Measurements from ENCODE around the gene TRIOBP.

The TRIOBP gene

DNA sequence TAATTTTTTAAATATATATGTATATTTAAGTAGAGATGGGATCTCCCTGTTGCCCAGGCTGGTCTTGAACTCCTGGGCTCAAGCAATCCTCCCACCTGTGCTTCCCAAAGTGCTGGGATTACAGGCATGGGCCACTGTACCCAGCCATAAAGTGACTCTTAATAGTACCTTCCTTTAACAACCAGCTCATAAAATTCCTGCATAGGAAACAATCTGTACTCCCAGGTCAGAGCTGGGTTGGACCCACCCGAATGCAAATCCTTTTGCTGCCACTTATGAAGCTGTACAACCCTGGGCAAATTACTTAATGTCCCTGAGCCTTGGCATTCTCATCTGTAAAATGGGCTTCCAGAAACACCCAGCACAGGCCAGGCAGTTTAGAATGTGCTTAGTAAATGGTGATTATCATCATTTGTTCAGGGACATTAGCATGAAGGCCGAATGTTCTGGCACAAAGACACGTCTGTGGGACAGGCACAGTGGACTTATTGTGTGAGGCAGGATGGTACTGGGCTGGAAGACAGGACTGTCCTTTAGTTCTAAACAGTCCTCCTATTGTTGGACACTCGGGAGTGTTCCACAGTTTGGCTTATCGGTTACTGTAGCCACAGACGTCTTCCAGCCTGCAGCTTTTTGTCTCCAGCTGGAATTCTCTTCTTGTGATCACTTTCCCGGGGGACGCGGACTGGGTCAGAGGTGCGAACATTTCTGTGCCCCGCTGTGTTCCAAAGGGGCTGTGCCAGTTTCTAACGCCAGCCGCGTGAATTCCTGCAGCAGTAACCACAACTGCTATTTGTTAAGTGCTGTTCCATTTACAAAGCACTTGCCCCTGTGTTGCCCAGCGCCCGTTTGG, 32.4 kb upstream of the TRIOBP start:
- no peaks in the 10 kb centered on the region for H3K27me3 ChIP-seq (replicated peaks)
- no peak for DNase-seq
- peaks cover 10% of the 10 kb centered on the region for H3K36me3 ChIP-seq (replicated peaks)
- in situ Hi-C loops (cut with HindIII; ENCODE audit: low pct_ligation_motif_present, low sequenced_read_pairs): no loop called here
- TF ChIP-seq CTCF (IDR thresholded peaks at IDR 0.05; ENCODE audit: low read depth, low read length, missing control alignments): no peak
- H3K27ac ChIP-seq: no peak overlapping the region
- H3K4me3 ChIP-seq (ENCODE audit: low read depth, low read length): no peak overlapping the region

GRCh38 chr22:37665487-37665886, 31.4 kb upstream of the TRIOBP start:
- no peak for DNase-seq
- Histone ChIP-seq H3K27me3 (replicated peaks) (no peaks in the 10 kb centered on the region), H3K27ac (no peak overlapping the region), H3K36me3 (replicated peaks) (peaks cover 10% of the 10 kb centered on the region), H3K4me3 (ENCODE audit: low read depth, low read length) (no peak overlapping the region)
- in situ Hi-C loops (cut with HindIII; ENCODE audit: low pct_ligation_motif_present, low sequenced_read_pairs): no loop called here
- no peak for TF ChIP-seq CTCF (IDR thresholded peaks at IDR 0.05; ENCODE audit: low read depth, low read length, missing control alignments)

DNA sequence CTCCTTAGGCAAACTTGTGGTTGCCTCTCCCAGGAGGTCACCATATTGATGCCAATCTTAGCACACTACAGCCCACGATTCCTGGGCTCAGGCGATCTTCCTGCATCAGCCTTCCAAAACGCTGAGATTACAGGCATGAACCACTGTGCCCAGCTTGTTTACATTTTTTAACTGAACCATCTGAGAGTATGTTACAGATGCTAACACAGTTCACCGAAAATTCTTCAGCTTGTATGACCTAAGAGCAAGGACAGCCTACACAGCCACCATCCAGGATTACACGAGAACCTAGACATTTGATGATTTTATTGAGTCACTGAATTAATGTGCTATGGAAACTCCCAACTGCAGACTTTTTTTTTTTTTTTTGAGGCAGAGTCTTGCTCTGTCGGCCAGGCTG, 27.3 kb upstream of the TRIOBP start:
- TF ChIP-seq CTCF (IDR thresholded peaks at IDR 0.05; ENCODE audit: low read depth, low read length, missing control alignments): no peak
- Histone ChIP-seq H3K36me3 (replicated peaks) (peaks cover 10% of the 10 kb centered on the region), H3K4me3 (ENCODE audit: low read depth, low read length) (no peak overlapping the region), H3K27me3 (replicated peaks) (no peaks in the 10 kb centered on the region), H3K27ac (no peak overlapping the region)
- no peak for DNase-seq
- in situ Hi-C loops (cut with HindIII; ENCODE audit: low pct_ligation_motif_present, low sequenced_read_pairs): no loop called here

GRCh38 chr22:37672206-37672919, 24.5 kb upstream of the TRIOBP start:
- in situ Hi-C loops (cut with HindIII; ENCODE audit: low pct_ligation_motif_present, low sequenced_read_pairs): no loop called here
- no peak for TF ChIP-seq CTCF (IDR thresholded peaks at IDR 0.05; ENCODE audit: low read depth, low read length, missing control alignments)
- no peak for DNase-seq
- Histone ChIP-seq H3K36me3 (replicated peaks) (peaks cover 3% of the 10 kb centered on the region), H3K27ac (no peak overlapping the region), H3K27me3 (replicated peaks) (no peaks in the 10 kb centered on the region), H3K4me3 (ENCODE audit: low read depth, low read length) (no peak overlapping the region)

DNA sequence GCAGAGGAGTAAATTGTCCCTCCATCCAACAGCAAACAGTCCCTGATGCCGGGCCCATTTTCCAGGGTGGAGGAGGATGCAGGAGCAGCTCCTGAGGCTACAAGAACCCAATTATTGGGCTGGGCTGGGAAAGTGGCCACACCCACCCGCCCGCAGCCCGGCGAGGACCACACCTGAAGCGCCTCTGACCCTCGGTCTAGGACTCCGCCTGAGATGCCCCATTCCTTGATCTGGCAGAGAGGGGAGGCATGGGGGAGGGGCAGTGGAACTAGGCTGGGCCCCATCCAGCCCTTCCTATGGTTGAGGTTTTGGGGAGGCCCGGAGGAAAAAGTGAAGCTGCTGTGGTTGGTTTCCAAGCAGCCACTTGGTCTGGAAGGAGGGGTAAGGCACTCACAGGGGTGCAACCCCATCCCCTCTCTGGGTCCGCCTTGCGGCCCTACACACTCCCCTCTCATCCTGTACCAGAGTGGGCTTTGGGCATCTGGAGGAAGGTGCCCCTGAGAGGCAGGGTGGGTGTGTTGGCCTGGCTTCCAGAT, 23.9 kb upstream of the TRIOBP start:
- in situ Hi-C loops (cut with HindIII; ENCODE audit: low pct_ligation_motif_present, low sequenced_read_pairs): no loop called here
- H3K36me3 ChIP-seq (replicated peaks): peaks cover 8% of the 10 kb centered on the region
- no peak overlapping the region for H3K27ac ChIP-seq
- no peak for DNase-seq
- TF ChIP-seq CTCF (IDR thresholded peaks at IDR 0.05; ENCODE audit: low read depth, low read length, missing control alignments): no peak
- H3K27me3 ChIP-seq (replicated peaks): no peaks in the 10 kb centered on the region
- no peak overlapping the region for H3K4me3 ChIP-seq (ENCODE audit: low read depth, low read length)
